SK-N-SH treated with all-trans-retinoic acid at 6 μM for 48 hours (cell line): ENCODE measurements around the gene LUC7L2.
"Not testable (repeated sequence)": the region's sequence is repeated elsewhere in the genome, so short reads cannot be mapped to it uniquely, and the experiment has no call there.

ENCODE experiments used
- ARNTL ChIP-seq: fragments of 450-650 bp; formaldehyde crosslinking; IDR thresholded peaks from 2 replicates; pipeline ENCODE4 v1.5.0; 2020; ENCODE audit warnings: low read depth, mild to moderate bottlenecking, moderate library complexity, borderline replicate concordance
- BACH2 ChIP-seq: fragments of 250-450 bp; sonication (Bioruptor Pico); IDR thresholded peaks from 2 replicates; pipeline ENCODE4 v1.9.0; 2021; ENCODE audit warnings: mild to moderate bottlenecking, borderline replicate concordance
- CSDC2 ChIP-seq: fragments of 250-450 bp; sonication (Bioruptor Pico); IDR thresholded peaks from 2 replicates; pipeline ENCODE4 v1.5.0; 2020; ENCODE audit warnings: mild to moderate bottlenecking, moderate library complexity
- ESRRG ChIP-seq: fragments of 250-450 bp; sonication (Bioruptor Pico); IDR thresholded peaks from 2 replicates; pipeline ENCODE4 v1.6.1; 2021; ENCODE audit warnings: mild to moderate bottlenecking
- RARB ChIP-seq: fragments of 250-450 bp; sonication (Bioruptor Pico); IDR thresholded peaks from 2 replicates; pipeline ENCODE4 v1.8.0; 2021; ENCODE audit warnings: mild to moderate bottlenecking, moderate library complexity
- TOX ChIP-seq: fragments of 250-450 bp; sonication (Bioruptor Pico); IDR thresholded peaks from 2 replicates; pipeline ENCODE4 v1.8.0; 2021; ENCODE audit warnings: mild to moderate bottlenecking, moderate library complexity, borderline replicate concordance
- TSHZ2 ChIP-seq: fragments of 250-450 bp; sonication (Bioruptor Pico); IDR thresholded peaks from 2 replicates; pipeline ENCODE4 v1.5.0; 2020; ENCODE audit warnings: mild to moderate bottlenecking, moderate library complexity
- ZFP3 ChIP-seq: fragments of 250-450 bp; sonication (Bioruptor Pico); IDR thresholded peaks from 2 replicates; pipeline ENCODE4 v1.5.0; 2020; ENCODE audit warnings: mild to moderate bottlenecking, moderate library complexity
- ZFP30 ChIP-seq: fragments of 450-650 bp; formaldehyde crosslinking; IDR thresholded peaks from 2 replicates; pipeline ENCODE4 v1.5.0; 2022; ENCODE audit warnings: mild to moderate bottlenecking, moderate library complexity
- ZNF70 ChIP-seq: fragments of 450-650 bp; formaldehyde crosslinking; IDR thresholded peaks from 2 replicates; pipeline ENCODE4 v1.5.0; 2020; ENCODE audit warnings: mild to moderate bottlenecking, moderate library complexity
- ZNF8 ChIP-seq: fragments of 450-650 bp; formaldehyde crosslinking; IDR thresholded peaks from 2 replicates; pipeline ENCODE4 v1.5.0; 2020; ENCODE audit warnings: mild to moderate bottlenecking, moderate library complexity
- TF ChIP-seq, protein P1 (sequence below): fragments of 250-450 bp; sonication (Bioruptor Pico); IDR thresholded peaks from 2 replicates; pipeline ENCODE4 v1.8.0; 2021; ENCODE audit warnings: low read depth, mild to moderate bottlenecking, moderate library complexity, borderline replicate concordance

DNA sequence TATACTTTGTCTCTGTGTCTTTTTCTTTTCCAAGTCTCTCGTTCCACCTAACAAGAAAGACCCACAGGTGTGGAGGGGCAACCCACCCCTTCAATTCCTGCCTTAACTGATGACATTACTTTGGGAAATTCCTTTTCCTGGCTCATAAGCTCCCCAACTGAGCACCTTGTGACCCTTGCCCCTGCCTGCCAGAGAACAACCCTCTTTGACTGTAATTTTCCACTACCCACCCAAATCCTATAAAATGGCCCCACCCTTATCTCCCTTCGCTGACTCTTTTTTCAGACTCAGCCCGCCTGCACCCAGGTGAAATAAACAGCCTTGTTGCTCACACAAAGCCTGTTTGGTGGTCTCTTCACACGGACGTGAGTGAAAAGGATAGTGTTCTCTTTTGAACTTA, 108.6 kb downstream of the LUC7L2 start:
- not testable (repeated sequence) for TF ChIP-seq ESRRG; RARB (CRISPR knock-in tag); ZFP3 (CRISPR knock-in tag); ZNF8 (CRISPR knock-in tag); ARNTL (CRISPR knock-in tag); TSHZ2 (CRISPR knock-in tag); ZFP30 (CRISPR knock-in tag); ZNF70 (CRISPR knock-in tag); TOX (CRISPR knock-in tag); CSDC2; BACH2 (CRISPR knock-in tag)
- TF ChIP-seq, protein P1, sequence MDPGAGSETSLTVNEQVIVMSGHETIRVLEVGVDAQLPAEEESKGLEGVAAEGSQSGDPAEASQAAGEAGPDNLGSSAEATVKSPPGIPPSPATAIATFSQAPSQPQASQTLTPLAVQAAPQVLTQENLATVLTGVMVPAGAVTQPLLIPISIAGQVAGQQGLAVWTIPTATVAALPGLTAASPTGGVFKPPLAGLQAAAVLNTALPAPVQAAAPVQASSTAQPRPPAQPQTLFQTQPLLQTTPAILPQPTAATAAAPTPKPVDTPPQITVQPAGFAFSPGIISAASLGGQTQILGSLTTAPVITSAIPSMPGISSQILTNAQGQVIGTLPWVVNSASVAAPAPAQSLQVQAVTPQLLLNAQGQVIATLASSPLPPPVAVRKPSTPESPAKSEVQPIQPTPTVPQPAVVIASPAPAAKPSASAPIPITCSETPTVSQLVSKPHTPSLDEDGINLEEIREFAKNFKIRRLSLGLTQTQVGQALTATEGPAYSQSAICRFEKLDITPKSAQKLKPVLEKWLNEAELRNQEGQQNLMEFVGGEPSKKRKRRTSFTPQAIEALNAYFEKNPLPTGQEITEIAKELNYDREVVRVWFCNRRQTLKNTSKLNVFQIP (CRISPR knock-in tag), result not testable (repeated sequence)
